Endothelial cell of umbilical vein (primary cell): Measurements from ENCODE around the gene FBXO33.

Experiments
- CTCF ChIP-seq, 2 donors: IDR thresholded peaks; 1 replicate in 1 of 2; 2 replicates in 1 of 2; pipeline ENCODE4 v1.5.1; 2011; ENCODE audit warnings: low read length in 2 of 2, mild to moderate bottlenecking in 2 of 2, moderate library complexity in 2 of 2, control low read depth in 1 of 2, inconsistent platforms in 1 of 2, low read depth in 1 of 2; ENCODE audit not compliant: insufficient read depth in 1 of 2; ENCODE audit errors: extremely low read depth in 1 of 2
- JUN ChIP-seq: IDR thresholded peaks from 2 replicates; pipeline ENCODE4 v1.6.1; 2011; ENCODE audit warnings: borderline replicate concordance, low read depth; ENCODE audit not compliant: insufficient read length, insufficient read depth
- MAX ChIP-seq: IDR thresholded peaks from 2 replicates; pipeline ENCODE4 v1.6.1; 2011; ENCODE audit not compliant: insufficient read depth, insufficient read length
- POLR2A ChIP-seq: IDR thresholded peaks from 2 replicates; pipeline ENCODE4 v1.6.1; 2012; ENCODE audit warnings: low read depth, mild to moderate bottlenecking, control low read depth, low read length

GRCh38 chr14:39423793-39424192 lies 8.4 kb downstream of the FBXO33 start:
- TF ChIP-seq POLR2A: no peak
- TF ChIP-seq CTCF (IDR thresholded peaks at IDR 0.05; ENCODE audit: extremely low read depth in 1 of 2, insufficient read depth in 1 of 2, low read depth in 1 of 2, low read length in 2 of 2): no peak
- no peak for TF ChIP-seq MAX
- no peak for TF ChIP-seq JUN
